RWPE2 (cell line): Measurements from ENCODE around the gene PTPRC.

Source experiments
- ATAC-seq: fragments of 200-7000 bp; cut with Tn5 transposase; 3 replicates; pipeline ENCODE4 v1.9.1; 2021; ENCODE audit warnings: low read depth
- DNase-seq: peaks from one replicate; pipeline ENCODE4 v3.0.0-alpha.2; 2020; ENCODE audit warnings: low spot score
- H3K27ac ChIP-seq: fragments of 450-650 bp; 2 replicates; pipeline ENCODE4 v1.5.1; 2017; ENCODE audit warnings: mild to moderate bottlenecking; ENCODE audit not compliant: poor library complexity, severe bottlenecking
- H3K27me3 ChIP-seq: fragments of 250-450 bp; sonication (Bioruptor Pico); 2 replicates; pipeline ENCODE4 v1.5.1; 2021; ENCODE audit warnings: mild to moderate bottlenecking, moderate library complexity; ENCODE audit not compliant: insufficient read depth, poor library complexity, severe bottlenecking
- H3K36me3 ChIP-seq: fragments of 250-450 bp; sonication (Bioruptor Pico); 2 replicates; pipeline ENCODE4 v1.5.1; 2020; ENCODE audit warnings: low read depth, mild to moderate bottlenecking, moderate library complexity
- H3K4me1 ChIP-seq: fragments of 250-450 bp; sonication (Bioruptor Pico); 2 replicates; pipeline ENCODE4 v1.5.1; 2021; ENCODE audit warnings: mild to moderate bottlenecking, moderate library complexity; ENCODE audit not compliant: insufficient read depth, poor library complexity, severe bottlenecking
- H3K4me3 ChIP-seq: fragments of 250-450 bp; sonication (Bioruptor Pico); 2 replicates; pipeline ENCODE4 v1.5.1; 2021; ENCODE audit warnings: mild to moderate bottlenecking, moderate library complexity; ENCODE audit not compliant: severe bottlenecking
- H3K9me3 ChIP-seq: fragments of 250-450 bp; sonication (Bioruptor Pico); 2 replicates; pipeline ENCODE4 v1.5.1; 2021; ENCODE audit warnings: mild to moderate bottlenecking, moderate library complexity; ENCODE audit not compliant: severe bottlenecking
- TF ChIP-seq, protein P1 (sequence below): fragments of 450-650 bp; IDR thresholded peaks from one replicate; pipeline ENCODE4 v1.5.1; 2017; ENCODE audit warnings: mild to moderate bottlenecking, moderate library complexity; ENCODE audit not compliant: poor library complexity, severe bottlenecking

Gene PTPRC

GRCh38 chr1:198638894-198639635 lies at the start of gene PTPRC:
PTPRC (plus strand) TSS chr1:198639040; CDS start chr1:198639269, 229 bp downstream.
- no peak for ATAC-seq
- TF ChIP-seq, protein P1, sequence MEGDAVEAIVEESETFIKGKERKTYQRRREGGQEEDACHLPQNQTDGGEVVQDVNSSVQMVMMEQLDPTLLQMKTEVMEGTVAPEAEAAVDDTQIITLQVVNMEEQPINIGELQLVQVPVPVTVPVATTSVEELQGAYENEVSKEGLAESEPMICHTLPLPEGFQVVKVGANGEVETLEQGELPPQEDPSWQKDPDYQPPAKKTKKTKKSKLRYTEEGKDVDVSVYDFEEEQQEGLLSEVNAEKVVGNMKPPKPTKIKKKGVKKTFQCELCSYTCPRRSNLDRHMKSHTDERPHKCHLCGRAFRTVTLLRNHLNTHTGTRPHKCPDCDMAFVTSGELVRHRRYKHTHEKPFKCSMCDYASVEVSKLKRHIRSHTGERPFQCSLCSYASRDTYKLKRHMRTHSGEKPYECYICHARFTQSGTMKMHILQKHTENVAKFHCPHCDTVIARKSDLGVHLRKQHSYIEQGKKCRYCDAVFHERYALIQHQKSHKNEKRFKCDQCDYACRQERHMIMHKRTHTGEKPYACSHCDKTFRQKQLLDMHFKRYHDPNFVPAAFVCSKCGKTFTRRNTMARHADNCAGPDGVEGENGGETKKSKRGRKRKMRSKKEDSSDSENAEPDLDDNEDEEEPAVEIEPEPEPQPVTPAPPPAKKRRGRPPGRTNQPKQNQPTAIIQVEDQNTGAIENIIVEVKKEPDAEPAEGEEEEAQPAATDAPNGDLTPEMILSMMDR = no peak
- DNase-seq = no peak

DNA sequence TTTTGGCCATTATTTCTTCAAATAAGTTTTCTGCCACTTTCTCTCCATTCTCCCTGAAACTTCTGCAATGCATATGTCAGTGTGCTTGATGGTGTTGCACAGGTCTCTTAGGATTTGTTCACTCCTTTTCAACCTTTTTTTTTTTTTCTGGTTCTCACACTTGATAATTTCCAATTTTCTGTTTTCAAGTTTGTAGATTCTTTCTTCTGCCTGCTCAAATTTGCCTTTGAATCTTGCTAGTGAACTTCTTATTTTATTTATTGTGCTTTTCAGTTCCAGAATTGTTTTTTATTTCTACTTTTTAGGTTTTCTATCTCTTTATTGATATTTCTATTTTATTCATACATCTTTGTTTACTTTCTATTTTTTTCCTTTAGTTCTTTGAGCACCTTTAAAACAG lies 48.4 kb upstream of the PTPRC start:
- ATAC-seq (no peak), DNase-seq (no peak)
- Histone ChIP-seq H3K4me3 (no peak overlapping the region), H3K9me3 (peaks cover 10% of the 10 kb centered on the region), H3K4me1 (no peaks in the 10 kb centered on the region), H3K27me3 (no peaks in the 10 kb centered on the region), H3K27ac (no peak overlapping the region), H3K36me3 (peaks cover 3% of the 10 kb centered on the region; the same call in 1 of the 2 replicates)
- TF ChIP-seq, protein P1 = no peak

More at GRCh38 chr1:198638894-198639635, at the start of gene PTPRC:
- H3K4me3 ChIP-seq = no peak within 1 kb of the TSS
- H3K9me3 ChIP-seq = no peaks in the 10 kb centered on the region
- H3K36me3 ChIP-seq = no peaks in the 10 kb centered on the region; the same call in 1 of the 2 replicates
- peaks cover 13% of the 10 kb centered on the region for H3K4me1 ChIP-seq
- H3K27ac ChIP-seq = no peak within 1 kb of the TSS
- H3K27me3 ChIP-seq = no peaks in the 10 kb centered on the region

- H3K36me3 ChIP-seq = no peaks in the 10 kb centered on the region
- H3K27me3 ChIP-seq = no peaks in the 10 kb centered on the region
- H3K9me3 ChIP-seq = no peaks in the 10 kb centered on the region
- H3K4me1 ChIP-seq = no peaks in the 10 kb centered on the region
- TF ChIP-seq, protein P1 = no peak
- DNase-seq (no peak), ATAC-seq (no peak)
- H3K27ac ChIP-seq = no peak overlapping the region
- no peak overlapping the region for H3K4me3 ChIP-seq
Measured at GRCh38 chr1:198595765-198596164, 43.1 kb upstream of the PTPRC start.

- Histone ChIP-seq H3K9me3 (no peaks in the 10 kb centered on the region), H3K4me1 (no peaks in the 10 kb centered on the region), H3K27ac (no peak overlapping the region), H3K4me3 (no peak overlapping the region), H3K27me3 (no peaks in the 10 kb centered on the region), H3K36me3 (no peaks in the 10 kb centered on the region)
- TF ChIP-seq, protein P1 = no peak
- ATAC-seq (no peak), DNase-seq (no peak)
Measured at GRCh38 chr1:198597690-198598430, 41.0 kb upstream of the PTPRC start.
